Body of pancreas (tissue), 4 donors: ENCODE measurements around the gene AZIN2. TPM values are rescaled to one million over a fixed set of nuclear protein-coding genes. Genes with fewer than 3 reads are reported as not detected.

Experiments used
- ATAC-seq: fragments of 150-250 bp; one replicate; pipeline ENCODE4 v1.9.1; 2016
- DNase-seq, 4 donors: peaks; one replicate each; pipeline ENCODE4 v3.0.0-alpha.2; 2019
- H3K27ac ChIP-seq, 4 donors: fragments of 200-600 bp; sonication (generic); 1 replicate in 3 of 4; 2 replicates in 1 of 4; pipeline versions ENCODE4 v1.5.1 to v1.6.1; 2016 to 2019; ENCODE audit warnings: mild to moderate bottlenecking in 1 of 4, mixed read lengths in 1 of 4, moderate library complexity in 1 of 4
- H3K27me3 ChIP-seq, 2 donors: fragments of 200-600 bp; sonication (generic); one replicate each; pipeline ENCODE4 v1.6.0; 2016; ENCODE audit warnings: mild to moderate bottlenecking in 1 of 2
- H3K36me3 ChIP-seq, 2 donors: fragments of 200-600 bp; sonication (generic); replicated peaks in 1 of 2; 2 replicates each; pipeline ENCODE4 v1.5.1; 2016; ENCODE audit warnings: low read depth in 2 of 2; ENCODE audit not compliant: insufficient read depth in 1 of 2
- H3K4me1 ChIP-seq: fragments of 200-600 bp; sonication (generic); one replicate; pipeline ENCODE4 v1.6.0; 2016
- H3K4me3 ChIP-seq, 2 donors: fragments of 200-600 bp; sonication (generic); 1 replicate in 1 of 2; 2 replicates in 1 of 2; pipeline ENCODE4 v1.5.1; 2016 to 2019
- H3K9me3 ChIP-seq, 3 donors: fragments of 200-600 bp; sonication (generic); 1 replicate in 2 of 3; 2 replicates in 1 of 3; pipeline ENCODE4 v1.5.1; 2016
- POLR2A ChIP-seq, 3 donors: fragments of 450-650 bp; IDR thresholded peaks; one replicate each; pipeline ENCODE4 v1.6.1; 2016; ENCODE audit warnings: antibody characterized with exemption in 3 of 3, mild to moderate bottlenecking in 2 of 3
- WGBS, 2 donors: methylation state at CpG; one replicate each; pipeline ENCODE4 v1.1.5; 2017; 5-methylcytosine and 5-hydroxymethylcytosine counted together
- intact Hi-C: fragments of 100-400 bp; cut with DNase I; formaldehyde crosslinking; loops from one replicate; pipeline ENCODE4 v1.15.1; 2023
- total RNA-seq, 2 donors: library from RNA; depleted of rRNA; stranded (reverse); fragments of >200 nt; gene quantifications; one replicate each; pipeline ENCODE4 v1.1.0, GENCODE V29; 2016
- TF ChIP-seq, protein P1 (sequence below), 7 experiments: fragments of 450-650 bp in 4 of 7; fragments of 200-600 bp in 3 of 7; sonication (generic) in 3 of 7; IDR thresholded peaks; one replicate each; pipeline ENCODE4 v1.5.1; 2016 to 2019; ENCODE audit warnings: antibody characterized with exemption in 7 of 7

AZIN2 gene
- total RNA-seq, 2 donors from 2014 or later = 1.0 to 1.6 TPM

DNA sequence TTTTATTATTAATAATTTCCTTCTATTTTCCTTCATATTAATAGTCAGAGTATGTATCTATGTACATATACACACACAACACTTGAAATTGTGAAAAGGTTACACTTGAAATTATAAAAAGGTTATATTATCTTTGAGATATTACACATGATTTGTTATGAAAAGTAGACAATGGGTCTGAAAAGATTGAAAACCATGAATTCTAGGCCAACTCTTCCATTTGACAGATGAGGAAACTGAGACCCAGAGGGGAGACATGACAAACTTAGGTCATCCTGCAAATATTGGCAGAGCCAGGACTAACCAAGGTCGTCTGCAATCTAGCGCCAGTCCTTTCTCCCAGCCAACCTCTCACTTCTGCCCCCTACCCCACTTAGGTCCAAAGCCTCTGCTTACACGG is 67.7 kb downstream of the AZIN2 start:
- 77 to 78% methylated on average over 3 of the region's 3 CpGs for WGBS, 2 donors
- no peak for DNase-seq
- no peak for ATAC-seq

DNA sequence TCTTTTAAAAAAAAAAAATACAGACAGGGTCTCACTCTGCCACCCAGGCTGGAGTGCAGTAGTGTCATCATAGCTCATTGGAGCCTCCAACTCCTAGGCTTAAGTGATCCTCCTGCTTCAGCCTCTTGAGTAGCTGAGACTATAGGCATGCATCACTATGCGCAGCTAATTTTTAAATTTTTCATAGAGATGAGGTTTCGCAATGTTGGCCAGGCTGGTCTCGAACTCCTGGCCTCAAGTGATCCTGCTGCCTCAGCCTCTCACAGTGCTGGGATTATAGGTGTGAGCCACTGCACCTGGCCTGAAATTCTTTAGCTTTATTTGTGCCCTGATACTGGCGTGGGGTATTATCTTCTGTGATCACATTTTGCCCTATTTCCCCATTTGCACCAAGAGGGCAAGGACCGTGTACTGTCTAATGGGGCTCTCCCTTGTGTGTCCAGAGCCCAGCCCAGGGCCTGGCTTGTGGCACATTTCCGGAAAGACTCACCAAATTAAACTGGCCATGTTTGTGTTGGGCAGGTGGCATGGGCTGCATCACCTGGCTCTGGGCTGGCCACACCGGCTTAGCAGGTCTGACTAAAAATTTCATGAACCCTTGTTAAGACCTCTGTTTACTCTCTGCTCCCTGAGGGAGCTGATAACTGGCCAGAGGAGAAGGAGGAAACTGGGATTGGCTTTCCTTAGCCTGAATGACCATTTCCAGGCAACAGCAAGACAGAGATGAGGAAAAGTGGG is 68.7 kb downstream of the AZIN2 start:
- no peaks in the 10 kb centered on the region for H3K9me3 ChIP-seq
- ATAC-seq = peak; percentile 34
- H3K36me3 ChIP-seq = peaks cover 0 to 4% of the 10 kb centered on the region in 2 donors
- 69 to 70% methylated on average over 7 of the region's 7 CpGs for WGBS, 2 donors
- peaks cover 6% of the 10 kb centered on the region for H3K4me1 ChIP-seq
- TF ChIP-seq, protein P1, sequence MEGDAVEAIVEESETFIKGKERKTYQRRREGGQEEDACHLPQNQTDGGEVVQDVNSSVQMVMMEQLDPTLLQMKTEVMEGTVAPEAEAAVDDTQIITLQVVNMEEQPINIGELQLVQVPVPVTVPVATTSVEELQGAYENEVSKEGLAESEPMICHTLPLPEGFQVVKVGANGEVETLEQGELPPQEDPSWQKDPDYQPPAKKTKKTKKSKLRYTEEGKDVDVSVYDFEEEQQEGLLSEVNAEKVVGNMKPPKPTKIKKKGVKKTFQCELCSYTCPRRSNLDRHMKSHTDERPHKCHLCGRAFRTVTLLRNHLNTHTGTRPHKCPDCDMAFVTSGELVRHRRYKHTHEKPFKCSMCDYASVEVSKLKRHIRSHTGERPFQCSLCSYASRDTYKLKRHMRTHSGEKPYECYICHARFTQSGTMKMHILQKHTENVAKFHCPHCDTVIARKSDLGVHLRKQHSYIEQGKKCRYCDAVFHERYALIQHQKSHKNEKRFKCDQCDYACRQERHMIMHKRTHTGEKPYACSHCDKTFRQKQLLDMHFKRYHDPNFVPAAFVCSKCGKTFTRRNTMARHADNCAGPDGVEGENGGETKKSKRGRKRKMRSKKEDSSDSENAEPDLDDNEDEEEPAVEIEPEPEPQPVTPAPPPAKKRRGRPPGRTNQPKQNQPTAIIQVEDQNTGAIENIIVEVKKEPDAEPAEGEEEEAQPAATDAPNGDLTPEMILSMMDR (IDR thresholded peaks at IDR 0.05) = no peak
- H3K4me3 ChIP-seq = no peak overlapping the region
- peak in 2 of 4 donors; percentile 34 to 53 for DNase-seq
- H3K27me3 ChIP-seq = no peaks in the 10 kb centered on the region
- intact Hi-C loops = no loop called here
- no peak overlapping the region for H3K27ac ChIP-seq

More for the DNA sequence above, 67.7 kb downstream of the AZIN2 start:
- Histone ChIP-seq H3K27ac (no peak overlapping the region), H3K36me3 (peaks cover 0 to 4% of the 10 kb centered on the region in 2 donors), H3K9me3 (no peaks in the 10 kb centered on the region), H3K27me3 (no peaks in the 10 kb centered on the region), H3K4me3 (no peak overlapping the region), H3K4me1 (peaks cover 6% of the 10 kb centered on the region)
- intact Hi-C loops = no loop called here
- TF ChIP-seq POLR2A (IDR thresholded peaks at IDR 0.05) = no peak
- TF ChIP-seq, protein P1 (IDR thresholded peaks at IDR 0.05) = no peak

DNA sequence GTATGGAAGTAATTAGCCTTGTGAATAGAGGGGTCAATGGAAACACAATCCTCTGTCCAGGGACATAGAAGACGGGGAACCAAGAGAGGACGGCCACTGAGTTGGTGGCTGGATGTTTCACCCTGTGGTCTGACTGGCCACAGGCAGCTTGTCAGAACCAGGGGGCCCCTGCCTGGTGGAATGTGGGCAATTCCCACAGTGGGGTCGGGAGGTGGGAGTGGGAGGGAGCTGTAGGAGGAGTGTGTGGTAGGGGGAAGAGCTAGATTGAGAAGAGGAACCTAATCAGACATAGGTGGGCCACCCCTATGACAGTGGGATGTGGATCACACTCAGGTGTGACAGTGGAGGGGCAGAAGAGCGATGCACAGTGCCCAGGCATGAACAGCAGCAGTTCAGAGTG is 69.6 kb downstream of the AZIN2 start:
- Histone ChIP-seq H3K9me3 (no peaks in the 10 kb centered on the region), H3K27ac (no peak overlapping the region), H3K4me3 (no peak overlapping the region), H3K36me3 (peaks cover 0 to 4% of the 10 kb centered on the region in 2 donors), H3K27me3 (no peaks in the 10 kb centered on the region), H3K4me1 (peaks cover 6% of the 10 kb centered on the region)
- DNase-seq (no peak), ATAC-seq (no peak)
- 82 to 92% methylated on average over 4 of the region's 4 CpGs for WGBS, 2 donors
- TF ChIP-seq, protein P1 (IDR thresholded peaks at IDR 0.05) = no peak
- no peak for TF ChIP-seq POLR2A (IDR thresholded peaks at IDR 0.05)
- intact Hi-C loops = no loop called here

GRCh38 chr1:33151116-33151515 is 70.2 kb downstream of the AZIN2 start:
- H3K4me3 ChIP-seq = no peak overlapping the region
- no peak overlapping the region for H3K27ac ChIP-seq
- peaks cover 0 to 4% of the 10 kb centered on the region in 2 donors for H3K36me3 ChIP-seq
- no peaks in the 10 kb centered on the region for H3K27me3 ChIP-seq
- intact Hi-C loops = no loop called here
- 83% methylated on average over 7 of the region's 7 CpGs; no CpG with 5 or more reads in 1 of the 2 donors for WGBS, 2 donors
- DNase-seq (no peak), ATAC-seq (no peak)
- TF ChIP-seq, protein P1 (IDR thresholded peaks at IDR 0.05) = no peak
- TF ChIP-seq POLR2A (IDR thresholded peaks at IDR 0.05) = no peak
- H3K4me1 ChIP-seq = peaks cover 6% of the 10 kb centered on the region
- no peaks in the 10 kb centered on the region for H3K9me3 ChIP-seq
